ENCODE measurements around the gene BMERB1. TPM values are rescaled to one million over a fixed set of nuclear protein-coding genes. Genes with fewer than 3 reads are reported as not detected.
"Not testable (repeated sequence)": the region's sequence is repeated elsewhere in the genome, so short reads cannot be mapped to it uniquely, and the experiment has no call there.

Gene BMERB1
- total RNA-seq, 1 donor from 2014 or later: 65.9 TPM

GRCh38 chr16:15559176-15559575 lies 124.8 kb downstream of the BMERB1 start:
- H3K27me3 Mint-ChIP-seq (ENCODE audit: unreplicated experiment): peaks cover 8% of the 10 kb centered on the region
- DNase-seq: no peak
- H3K4me1 Mint-ChIP-seq (ENCODE audit: low read depth, unreplicated experiment): peaks cover 4% of the 10 kb centered on the region
- H3K4me3 Mint-ChIP-seq (ENCODE audit: unreplicated experiment): no peak overlapping the region
- H3K36me3 Mint-ChIP-seq (ENCODE audit: unreplicated experiment): no peaks in the 10 kb centered on the region
- no peak overlapping the region for H3K27ac Mint-ChIP-seq (ENCODE audit: unreplicated experiment)
- TF ChIP-seq CTCF (IDR thresholded peaks at IDR 0.05; ENCODE audit: partially characterized antibody, unreplicated experiment): no peak
- H3K9me3 Mint-ChIP-seq (ENCODE audit: unreplicated experiment): peaks cover 2% of the 10 kb centered on the region

GRCh38 chr16:15564604-15565339 lies 130.4 kb downstream of the BMERB1 start:
- no peak for DNase-seq
- Mint-ChIP-seq H3K36me3 (ENCODE audit: unreplicated experiment) (no peaks in the 10 kb centered on the region), H3K4me3 (ENCODE audit: unreplicated experiment) (no peak overlapping the region), H3K4me1 (ENCODE audit: low read depth, unreplicated experiment) (peaks cover 6% of the 10 kb centered on the region), H3K27ac (ENCODE audit: unreplicated experiment) (no peak overlapping the region), H3K9me3 (ENCODE audit: unreplicated experiment) (peaks cover 5% of the 10 kb centered on the region), H3K27me3 (ENCODE audit: unreplicated experiment) (peaks cover 8% of the 10 kb centered on the region)
- no peak for TF ChIP-seq CTCF (IDR thresholded peaks at IDR 0.05; ENCODE audit: partially characterized antibody, unreplicated experiment)

GRCh38 chr16:15566095-15566494 lies 131.7 kb downstream of the BMERB1 start:
- no peak for DNase-seq
- Mint-ChIP-seq H3K4me1 (ENCODE audit: low read depth, unreplicated experiment) (peaks cover 6% of the 10 kb centered on the region), H3K36me3 (ENCODE audit: unreplicated experiment) (no peaks in the 10 kb centered on the region), H3K4me3 (ENCODE audit: unreplicated experiment) (no peak overlapping the region), H3K27ac (ENCODE audit: unreplicated experiment) (no peak overlapping the region), H3K27me3 (ENCODE audit: unreplicated experiment) (peaks cover 8% of the 10 kb centered on the region), H3K9me3 (ENCODE audit: unreplicated experiment) (peaks cover 5% of the 10 kb centered on the region)
- TF ChIP-seq CTCF (IDR thresholded peaks at IDR 0.05; ENCODE audit: partially characterized antibody, unreplicated experiment): no peak

GRCh38 chr16:15567823-15568222 lies 133.4 kb downstream of the BMERB1 start:
- TF ChIP-seq CTCF (IDR thresholded peaks at IDR 0.05; ENCODE audit: partially characterized antibody, unreplicated experiment): no peak
- H3K4me1 Mint-ChIP-seq (ENCODE audit: low read depth, unreplicated experiment): peaks cover 6% of the 10 kb centered on the region
- no peak overlapping the region for H3K27ac Mint-ChIP-seq (ENCODE audit: unreplicated experiment)

GRCh38 chr16:15570666-15571065 lies 136.3 kb downstream of the BMERB1 start:
- not testable (repeated sequence) for H3K27me3 Mint-ChIP-seq (ENCODE audit: unreplicated experiment); H3K9me3 Mint-ChIP-seq (ENCODE audit: unreplicated experiment); H3K4me1 Mint-ChIP-seq (ENCODE audit: low read depth, unreplicated experiment); H3K36me3 Mint-ChIP-seq (ENCODE audit: unreplicated experiment); H3K27ac Mint-ChIP-seq (ENCODE audit: unreplicated experiment); DNase-seq; H3K4me3 Mint-ChIP-seq (ENCODE audit: unreplicated experiment)

More at GRCh38 chr16:15567823-15568222, 133.4 kb downstream of the BMERB1 start:
- Mint-ChIP-seq H3K36me3 (ENCODE audit: unreplicated experiment) (no peaks in the 10 kb centered on the region), H3K4me3 (ENCODE audit: unreplicated experiment) (no peak overlapping the region), H3K27me3 (ENCODE audit: unreplicated experiment) (peaks cover 3% of the 10 kb centered on the region), H3K9me3 (ENCODE audit: unreplicated experiment) (peaks cover 5% of the 10 kb centered on the region)
- DNase-seq: no peak

Data from glutamatergic neuron (in vitro differentiated cells).